Measurements from ENCODE around the gene ITIH3.

Gene ITIH3

DNA sequence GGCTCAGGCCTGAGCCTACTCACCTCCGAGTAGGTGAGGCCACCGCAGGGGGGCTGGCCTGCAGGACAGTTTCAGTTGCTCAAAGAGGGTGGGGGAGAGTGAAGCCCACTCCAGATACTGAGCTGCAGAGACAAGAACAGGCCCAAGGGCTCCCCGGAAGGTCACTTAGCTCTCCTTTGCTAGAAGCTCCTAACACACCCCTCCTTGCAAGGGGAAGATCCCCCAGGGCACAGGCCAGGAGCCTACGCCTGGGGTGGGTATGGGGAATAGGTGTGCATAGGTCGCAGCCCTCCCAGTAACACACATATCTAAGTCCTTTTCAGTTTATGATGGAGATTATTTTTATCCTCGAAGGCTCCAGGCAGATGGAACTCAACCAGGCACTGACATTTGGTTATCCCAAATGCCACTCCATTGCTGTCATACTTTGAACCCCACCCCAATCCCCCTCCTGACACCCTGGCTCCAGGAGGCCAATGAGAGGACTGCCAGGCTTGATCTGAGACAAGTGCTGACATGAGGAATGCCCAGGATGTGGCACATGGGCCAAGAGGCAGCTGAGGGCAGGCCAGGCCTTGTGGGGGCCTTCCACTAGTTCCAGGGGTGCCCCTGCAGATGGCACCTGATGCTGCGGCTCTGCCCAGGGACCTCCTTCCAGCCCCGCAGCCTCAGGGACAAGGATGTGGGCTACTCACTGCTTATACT, 41.3 kb downstream of the ITIH3 start:
- Histone ChIP-seq H3K36me3 (ENCODE audit: control insufficient read depth, low read length) (no peaks in the 10 kb centered on the region), H3K9me2 (replicated peaks; ENCODE audit: control insufficient read depth, low read length) (no peaks in the 10 kb centered on the region), H3F3A (ENCODE audit: control insufficient read depth, insufficient read depth) (no peaks in the 10 kb centered on the region), H3K4me3 (ENCODE audit: low read length) (no peak overlapping the region), H3K27ac (ENCODE audit: low read depth, low read length) (no peak overlapping the region), H4K20me1 (ENCODE audit: control insufficient read depth, insufficient read depth, low read depth, low read length) (no peaks in the 10 kb centered on the region), H3K4me1 (ENCODE audit: control insufficient read depth, low read length) (no peaks in the 10 kb centered on the region), H3K27me3 (ENCODE audit: control insufficient read depth, low read length) (no peaks in the 10 kb centered on the region), H3K9me3 (ENCODE audit: control insufficient read depth, insufficient read depth, low read length) (no peaks in the 10 kb centered on the region), H3K4me2 (ENCODE audit: low read length) (no peak overlapping the region), H3K79me2 (ENCODE audit: control insufficient read depth, low read length) (no peaks in the 10 kb centered on the region)
- TF ChIP-seq, protein P1, sequence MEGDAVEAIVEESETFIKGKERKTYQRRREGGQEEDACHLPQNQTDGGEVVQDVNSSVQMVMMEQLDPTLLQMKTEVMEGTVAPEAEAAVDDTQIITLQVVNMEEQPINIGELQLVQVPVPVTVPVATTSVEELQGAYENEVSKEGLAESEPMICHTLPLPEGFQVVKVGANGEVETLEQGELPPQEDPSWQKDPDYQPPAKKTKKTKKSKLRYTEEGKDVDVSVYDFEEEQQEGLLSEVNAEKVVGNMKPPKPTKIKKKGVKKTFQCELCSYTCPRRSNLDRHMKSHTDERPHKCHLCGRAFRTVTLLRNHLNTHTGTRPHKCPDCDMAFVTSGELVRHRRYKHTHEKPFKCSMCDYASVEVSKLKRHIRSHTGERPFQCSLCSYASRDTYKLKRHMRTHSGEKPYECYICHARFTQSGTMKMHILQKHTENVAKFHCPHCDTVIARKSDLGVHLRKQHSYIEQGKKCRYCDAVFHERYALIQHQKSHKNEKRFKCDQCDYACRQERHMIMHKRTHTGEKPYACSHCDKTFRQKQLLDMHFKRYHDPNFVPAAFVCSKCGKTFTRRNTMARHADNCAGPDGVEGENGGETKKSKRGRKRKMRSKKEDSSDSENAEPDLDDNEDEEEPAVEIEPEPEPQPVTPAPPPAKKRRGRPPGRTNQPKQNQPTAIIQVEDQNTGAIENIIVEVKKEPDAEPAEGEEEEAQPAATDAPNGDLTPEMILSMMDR (IDR thresholded peaks at IDR 0.05; ENCODE audit: low read depth, low read length, poor library complexity, severe bottlenecking) = no peak
- no peak for TF ChIP-seq EZH2phosphoT487 (IDR thresholded peaks at IDR 0.05; ENCODE audit: borderline replicate concordance, low read length)

DNA sequence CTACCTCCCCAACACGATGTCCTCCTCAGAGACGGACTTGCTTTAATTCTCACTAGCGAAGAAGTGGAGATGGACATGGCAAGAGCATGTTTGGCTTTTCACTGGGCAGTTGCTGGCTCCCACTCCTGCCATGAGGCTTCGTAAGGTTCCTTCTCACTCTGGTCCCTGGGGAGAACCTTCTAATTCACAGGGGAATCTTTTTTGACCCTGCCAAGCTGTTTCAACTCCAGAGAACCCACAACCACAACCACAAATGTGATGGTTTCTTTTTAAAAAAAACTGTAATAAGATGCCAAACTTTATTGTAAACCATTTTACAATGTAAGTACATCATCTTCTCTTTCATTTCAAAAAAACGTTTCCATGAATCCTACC, 41.9 kb downstream of the ITIH3 start:
- no peaks in the 10 kb centered on the region for H3K79me2 ChIP-seq (ENCODE audit: control insufficient read depth, low read length)
- no peak overlapping the region for H3K4me3 ChIP-seq (ENCODE audit: low read length)
- H4K20me1 ChIP-seq (ENCODE audit: control insufficient read depth, insufficient read depth, low read depth, low read length) = no peaks in the 10 kb centered on the region
- no peaks in the 10 kb centered on the region for H3K9me3 ChIP-seq (ENCODE audit: control insufficient read depth, insufficient read depth, low read length)
- H3K27me3 ChIP-seq (ENCODE audit: control insufficient read depth, low read length) = no peaks in the 10 kb centered on the region
- no peak overlapping the region for H3K27ac ChIP-seq (ENCODE audit: low read depth, low read length)
- no peaks in the 10 kb centered on the region for H3K36me3 ChIP-seq (ENCODE audit: control insufficient read depth, low read length)
- H3K4me2 ChIP-seq (ENCODE audit: low read length) = no peak overlapping the region
- H3F3A ChIP-seq (ENCODE audit: control insufficient read depth, insufficient read depth) = no peaks in the 10 kb centered on the region
- no peak for TF ChIP-seq EZH2phosphoT487 (IDR thresholded peaks at IDR 0.05; ENCODE audit: borderline replicate concordance, low read length)
- TF ChIP-seq, protein P1 (IDR thresholded peaks at IDR 0.05; ENCODE audit: low read depth, low read length, poor library complexity, severe bottlenecking) = no peak
- H3K9me2 ChIP-seq (replicated peaks; ENCODE audit: control insufficient read depth, low read length) = no peaks in the 10 kb centered on the region
- H3K4me1 ChIP-seq (ENCODE audit: control insufficient read depth, low read length) = no peaks in the 10 kb centered on the region

DNA sequence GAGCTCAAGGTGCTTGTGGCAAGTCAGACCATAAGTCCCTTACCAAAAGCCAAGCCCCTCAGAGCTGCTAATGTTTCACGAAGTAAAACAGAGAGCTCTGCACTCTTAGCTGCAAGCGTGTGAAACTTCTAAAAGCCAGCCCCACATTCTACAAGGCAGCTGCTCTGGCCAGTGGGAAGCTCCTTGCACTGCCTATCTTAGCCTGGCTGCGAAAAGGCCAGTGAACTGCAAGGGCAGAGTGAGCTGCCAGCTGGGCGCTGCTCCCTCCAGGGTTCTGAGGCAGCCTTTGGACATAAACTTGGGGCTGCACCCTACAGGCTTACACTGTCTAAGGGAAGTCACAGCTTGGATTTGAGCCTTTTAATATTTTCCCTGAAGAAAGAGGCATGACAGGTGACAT, 42.4 kb downstream of the ITIH3 start:
- Histone ChIP-seq H3K9me3 (ENCODE audit: control insufficient read depth, insufficient read depth, low read length) (no peaks in the 10 kb centered on the region), H3K4me2 (ENCODE audit: low read length) (no peak overlapping the region), H3K9me2 (replicated peaks; ENCODE audit: control insufficient read depth, low read length) (no peaks in the 10 kb centered on the region), H3K27me3 (ENCODE audit: control insufficient read depth, low read length) (no peaks in the 10 kb centered on the region), H4K20me1 (ENCODE audit: control insufficient read depth, insufficient read depth, low read depth, low read length) (no peaks in the 10 kb centered on the region), H3K36me3 (ENCODE audit: control insufficient read depth, low read length) (no peaks in the 10 kb centered on the region), H3F3A (ENCODE audit: control insufficient read depth, insufficient read depth) (no peaks in the 10 kb centered on the region), H3K27ac (ENCODE audit: low read depth, low read length) (no peak overlapping the region), H3K4me1 (ENCODE audit: control insufficient read depth, low read length) (no peaks in the 10 kb centered on the region), H3K79me2 (ENCODE audit: control insufficient read depth, low read length) (no peaks in the 10 kb centered on the region), H3K4me3 (ENCODE audit: low read length) (no peak overlapping the region)
- TF ChIP-seq, protein P1 (IDR thresholded peaks at IDR 0.05; ENCODE audit: low read depth, low read length, poor library complexity, severe bottlenecking) = no peak
- no peak for TF ChIP-seq EZH2phosphoT487 (IDR thresholded peaks at IDR 0.05; ENCODE audit: borderline replicate concordance, low read length)

All from DOHH2 (cell line).